Thyroid gland (tissue), 4 donors: ENCODE measurements around the gene HMGCS1. TPM values are rescaled to one million over a fixed set of nuclear protein-coding genes. Genes with fewer than 3 reads are reported as not detected.

Source experiments
- DNase-seq, 2 donors: peaks; one replicate each; pipeline ENCODE4 v3.0.0-alpha.2; 2019
- H3K27ac ChIP-seq, 3 donors: fragments of 200-600 bp; sonication (generic); 1 replicate in 2 of 3; 2 replicates in 1 of 3; pipeline ENCODE4 v1.5.1; 2016 to 2019; ENCODE audit warnings: mild to moderate bottlenecking in 1 of 3, moderate library complexity in 1 of 3
- H3K27me3 ChIP-seq: fragments of 200-600 bp; sonication (generic); one replicate; pipeline ENCODE4 v1.5.1; 2019
- H3K36me3 ChIP-seq, 2 donors: fragments of 200-600 bp; sonication (generic); one replicate each; pipeline ENCODE4 v1.5.1; 2016 to 2019
- H3K4me1 ChIP-seq, 2 donors: fragments of 200-600 bp; sonication (generic); one replicate each; pipeline ENCODE4 v1.5.1; 2017 to 2019
- H3K4me3 ChIP-seq, 3 donors: fragments of 200-600 bp; sonication (generic); replicated peaks in 1 of 3; 1 replicate in 2 of 3; 2 replicates in 1 of 3; pipeline ENCODE4 v1.5.1; 2016; ENCODE audit warnings: mild to moderate bottlenecking in 1 of 3
- H3K9me3 ChIP-seq: fragments of 200-600 bp; sonication (generic); one replicate; pipeline ENCODE4 v1.5.1; 2017
- POLR2A ChIP-seq, 2 donors: fragments of 450-650 bp; IDR thresholded peaks; one replicate each; pipeline ENCODE4 v1.6.1; 2017; ENCODE audit warnings: antibody characterized with exemption in 2 of 2, mild to moderate bottlenecking in 2 of 2, moderate library complexity in 1 of 2
- WGBS, 2 donors: methylation state at CpG; one replicate each; pipeline ENCODE4 v1.1.5; 2017; 5-methylcytosine and 5-hydroxymethylcytosine counted together
- intact Hi-C: fragments of 100-400 bp; cut with DNase I; formaldehyde crosslinking; loops from one replicate; pipeline ENCODE4 v1.15.1; 2023
- total RNA-seq, 4 donors: library from RNA; depleted of rRNA; stranded (reverse); fragments of >200 nt; gene quantifications; one replicate each; pipeline ENCODE4 v1.2.3, GENCODE V29; 2016
- TF ChIP-seq, protein P1 (sequence below), 6 experiments: fragments of 200-600 bp in 3 of 6; fragments of 450-650 bp in 3 of 6; sonication (generic) in 3 of 6; IDR thresholded peaks; one replicate each; pipeline ENCODE4 v1.5.1; 2016 to 2019; ENCODE audit warnings: antibody characterized with exemption in 6 of 6, mild to moderate bottlenecking in 2 of 6, inconsistent platforms in 1 of 6, moderate library complexity in 1 of 6

Gene HMGCS1
- total RNA-seq, 4 donors from 2014 or later = 33.5 to 58.7 (median 44.1) TPM

DNA sequence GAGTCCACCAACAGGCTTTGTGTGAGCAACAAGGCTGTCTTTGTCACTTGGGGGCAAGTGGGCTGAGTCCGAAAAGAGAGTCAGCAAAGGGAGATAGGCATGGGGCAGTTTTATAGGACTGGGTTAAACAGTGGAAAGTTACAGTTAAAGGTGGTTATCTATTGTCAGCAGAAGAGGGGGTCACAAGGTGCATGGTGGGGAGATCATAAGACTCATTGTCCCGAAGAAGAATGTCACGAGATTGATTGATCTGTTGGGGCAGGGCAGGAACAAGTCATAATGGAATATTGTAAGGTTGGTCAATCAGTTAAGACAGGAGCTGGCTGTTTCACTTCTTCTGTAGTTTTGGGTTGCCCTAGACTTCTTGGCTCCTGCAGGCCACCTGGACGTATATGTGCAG is 7.6 kb upstream of the HMGCS1 start:
- DNase-seq = no peak
- H3K27ac ChIP-seq = no peak overlapping the region
- WGBS, 2 donors = 71 to 87% methylated on average over 4 of the region's 4 CpGs
- H3K9me3 ChIP-seq = no peaks in the 10 kb centered on the region
- H3K4me1 ChIP-seq = no peaks in the 10 kb centered on the region
- H3K4me3 ChIP-seq = no peak overlapping the region
- no peaks in the 10 kb centered on the region for H3K36me3 ChIP-seq
- TF ChIP-seq, protein P1, sequence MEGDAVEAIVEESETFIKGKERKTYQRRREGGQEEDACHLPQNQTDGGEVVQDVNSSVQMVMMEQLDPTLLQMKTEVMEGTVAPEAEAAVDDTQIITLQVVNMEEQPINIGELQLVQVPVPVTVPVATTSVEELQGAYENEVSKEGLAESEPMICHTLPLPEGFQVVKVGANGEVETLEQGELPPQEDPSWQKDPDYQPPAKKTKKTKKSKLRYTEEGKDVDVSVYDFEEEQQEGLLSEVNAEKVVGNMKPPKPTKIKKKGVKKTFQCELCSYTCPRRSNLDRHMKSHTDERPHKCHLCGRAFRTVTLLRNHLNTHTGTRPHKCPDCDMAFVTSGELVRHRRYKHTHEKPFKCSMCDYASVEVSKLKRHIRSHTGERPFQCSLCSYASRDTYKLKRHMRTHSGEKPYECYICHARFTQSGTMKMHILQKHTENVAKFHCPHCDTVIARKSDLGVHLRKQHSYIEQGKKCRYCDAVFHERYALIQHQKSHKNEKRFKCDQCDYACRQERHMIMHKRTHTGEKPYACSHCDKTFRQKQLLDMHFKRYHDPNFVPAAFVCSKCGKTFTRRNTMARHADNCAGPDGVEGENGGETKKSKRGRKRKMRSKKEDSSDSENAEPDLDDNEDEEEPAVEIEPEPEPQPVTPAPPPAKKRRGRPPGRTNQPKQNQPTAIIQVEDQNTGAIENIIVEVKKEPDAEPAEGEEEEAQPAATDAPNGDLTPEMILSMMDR (IDR thresholded peaks at IDR 0.05) = no peak
- TF ChIP-seq POLR2A (IDR thresholded peaks at IDR 0.05) = no peak
- H3K27me3 ChIP-seq = no peaks in the 10 kb centered on the region
- intact Hi-C loops = no loop called here

DNA sequence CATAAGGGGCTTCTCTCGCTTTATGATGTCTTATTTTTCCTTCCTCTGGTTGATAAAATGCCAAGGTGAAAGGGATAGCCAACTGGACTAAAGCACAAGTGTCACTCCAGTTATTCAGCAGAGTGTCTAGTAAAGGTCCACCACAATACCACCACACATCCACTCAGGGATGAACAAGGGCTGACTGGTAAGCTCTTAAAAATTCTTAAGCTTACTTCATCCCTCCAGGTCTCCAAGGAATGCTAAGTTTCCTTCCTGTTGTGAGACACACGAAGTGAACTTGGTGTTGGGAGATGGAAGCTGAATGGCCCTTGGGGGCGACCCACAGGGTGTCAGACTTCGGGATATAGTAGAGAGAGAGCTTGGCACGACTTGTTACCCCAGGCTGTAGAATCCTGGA is 3.2 kb upstream of the HMGCS1 start:
- H3K4me3 ChIP-seq = no peak overlapping the region
- intact Hi-C loops = no loop called here
- 80 to 83% methylated on average over 4 to 5 of the region's 5 CpGs for WGBS, 2 donors
- no peak for TF ChIP-seq POLR2A (IDR thresholded peaks at IDR 0.05)
- TF ChIP-seq, protein P1 (IDR thresholded peaks at IDR 0.05) = no peak
- DNase-seq = no peak
- H3K4me1 ChIP-seq = peaks cover 10 to 13% of the 10 kb centered on the region in 2 donors
- H3K27me3 ChIP-seq = no peaks in the 10 kb centered on the region
- no peak overlapping the region for H3K27ac ChIP-seq
- no peaks in the 10 kb centered on the region for H3K9me3 ChIP-seq
- no peaks in the 10 kb centered on the region for H3K36me3 ChIP-seq

DNA sequence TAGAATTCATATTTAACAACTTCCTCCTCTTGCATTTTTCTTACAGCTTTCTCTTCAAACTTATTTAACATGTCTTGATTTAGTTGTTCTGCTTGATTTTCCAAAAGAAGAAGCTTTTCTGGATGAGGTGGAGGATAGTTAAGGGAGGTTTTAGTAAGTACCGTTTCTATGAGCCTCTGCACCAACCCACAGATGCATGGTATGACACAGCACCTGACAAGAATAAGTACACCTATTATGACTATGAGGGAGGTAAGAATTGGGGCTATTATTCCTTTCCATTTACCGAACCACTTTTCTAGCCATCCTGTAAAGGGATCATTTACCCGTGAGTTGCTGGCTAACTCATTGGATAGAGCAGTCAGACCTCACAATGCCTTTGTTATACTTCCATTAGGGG is 2.5 kb upstream of the HMGCS1 start:
- 86 to 98% methylated on average over 3 of the region's 3 CpGs for WGBS, 2 donors
- no peaks in the 10 kb centered on the region for H3K36me3 ChIP-seq
- no peak overlapping the region for H3K4me3 ChIP-seq
- no peaks in the 10 kb centered on the region for H3K27me3 ChIP-seq
- TF ChIP-seq, protein P1 (IDR thresholded peaks at IDR 0.05) = no peak
- no peaks in the 10 kb centered on the region for H3K9me3 ChIP-seq
- no peak for DNase-seq
- peaks cover 10 to 13% of the 10 kb centered on the region in 2 donors for H3K4me1 ChIP-seq
- H3K27ac ChIP-seq = no peak overlapping the region
- intact Hi-C loops = no loop called here

DNA sequence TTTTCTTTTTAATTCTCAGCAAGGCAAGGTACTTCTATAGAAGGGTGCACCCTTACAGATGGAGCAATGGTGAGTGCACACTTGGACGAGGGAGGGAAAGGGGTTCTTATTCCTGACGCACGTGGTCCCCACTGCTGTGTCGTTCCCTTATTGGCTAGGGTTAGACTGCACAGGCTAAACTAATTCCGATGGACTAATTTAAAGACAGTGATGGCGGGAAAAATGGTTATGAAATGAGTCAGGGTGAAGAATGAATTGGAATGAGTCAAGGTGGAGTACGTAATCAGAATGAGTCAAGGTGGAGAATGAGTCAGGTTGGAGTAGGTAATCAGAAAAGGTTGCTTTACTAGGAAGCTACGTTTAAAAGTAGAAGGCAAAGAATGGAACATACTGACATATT is 2.1 kb upstream of the HMGCS1 start:
- intact Hi-C loops = no loop called here
- DNase-seq = no peak

DNA sequence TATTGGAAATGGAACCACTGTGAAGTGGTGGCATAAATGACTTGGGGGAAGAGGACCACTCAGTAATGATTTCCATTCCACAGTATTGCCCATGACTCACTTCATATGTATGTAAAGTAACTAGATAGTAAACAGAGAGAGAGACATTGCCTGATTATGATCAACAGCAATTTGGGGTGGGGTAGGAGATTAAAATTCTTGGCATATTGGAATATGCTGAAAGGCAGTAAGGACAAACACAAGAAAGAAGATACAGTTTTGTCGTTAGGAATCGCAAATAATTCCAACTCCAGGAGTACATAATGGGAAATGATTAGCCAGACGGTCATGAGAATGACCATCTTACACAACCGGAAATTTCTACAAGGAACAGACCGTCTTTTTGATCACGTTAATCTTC is 1.5 kb upstream of the HMGCS1 start:
- no peaks in the 10 kb centered on the region for H3K27me3 ChIP-seq
- intact Hi-C loops = no loop called here
- 93 to 97% methylated on average over 6 of the region's 6 CpGs for WGBS, 2 donors

More for the DNA sequence above, 2.1 kb upstream of the HMGCS1 start:
- 89 to 97% methylated on average over 8 of the region's 8 CpGs for WGBS, 2 donors
- no peaks in the 10 kb centered on the region for H3K27me3 ChIP-seq
- no peak for TF ChIP-seq POLR2A (IDR thresholded peaks at IDR 0.05)
- TF ChIP-seq, protein P1 (IDR thresholded peaks at IDR 0.05) = no peak
- peaks cover 13% of the 10 kb centered on the region in 2 donors for H3K4me1 ChIP-seq
- no peak overlapping the region for H3K27ac ChIP-seq
- no peaks in the 10 kb centered on the region for H3K9me3 ChIP-seq
- no peak overlapping the region for H3K4me3 ChIP-seq
- H3K36me3 ChIP-seq = no peaks in the 10 kb centered on the region

More for the DNA sequence above, 1.5 kb upstream of the HMGCS1 start:
- no peaks in the 10 kb centered on the region for H3K9me3 ChIP-seq
- H3K36me3 ChIP-seq = no peaks in the 10 kb centered on the region
- no peak overlapping the region for H3K4me3 ChIP-seq
- TF ChIP-seq, protein P1 (IDR thresholded peaks at IDR 0.05) = no peak
- no peak for TF ChIP-seq POLR2A (IDR thresholded peaks at IDR 0.05)
- peaks cover 13 to 18% of the 10 kb centered on the region in 2 donors for H3K4me1 ChIP-seq
- DNase-seq = no peak
- no peak overlapping the region for H3K27ac ChIP-seq
